ENCODE results near the gene RNGTT. TPM values are rescaled to one million over a fixed set of nuclear protein-coding genes. Genes with fewer than 3 reads are reported as not detected.
A peak's percentile ranks its signal among the peaks of the same experiment; 100 is the strongest.

Gene RNGTT
- total RNA-seq, 2 donors from 2014 or later, result 13.5 to 20.5 TPM

DNA sequence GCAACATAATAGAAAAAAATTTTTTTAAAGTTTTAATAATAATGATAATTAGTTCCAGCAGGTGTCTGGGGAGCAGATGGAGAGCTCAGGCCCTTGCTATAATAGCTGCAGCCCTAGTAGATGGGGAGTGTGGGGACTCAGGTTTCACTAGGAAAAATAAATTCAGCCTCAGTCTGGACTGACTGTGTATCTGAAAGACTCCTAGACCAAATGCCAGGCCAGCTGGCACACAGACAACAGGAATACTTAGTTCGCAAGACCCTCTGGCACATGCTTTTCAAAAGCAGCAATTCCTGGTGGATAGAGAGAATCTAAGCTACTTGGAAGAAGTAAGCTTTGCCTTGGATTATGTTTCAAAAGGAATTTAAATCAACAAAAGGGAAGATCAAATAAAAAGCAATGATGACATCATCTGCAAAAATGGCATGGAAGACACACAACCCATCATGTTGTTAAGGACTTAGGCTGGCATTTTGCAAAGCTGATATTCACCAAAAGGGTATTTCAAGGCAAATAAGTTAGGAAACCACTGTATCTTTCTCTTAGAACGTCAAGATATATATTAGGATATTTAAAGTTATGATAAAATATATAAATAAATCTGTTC is 107.8 kb downstream of the RNGTT start:
- no peaks in the 10 kb centered on the region for H3K36me3 ChIP-seq
- H3K27ac ChIP-seq, result no peak overlapping the region
- ATAC-seq (ENCODE audit: insufficient number of reproducible peaks, low FRiP score, low read depth) (no peak), DNase-seq (ENCODE audit: low spot score) (no peak)
- H3K4me3 ChIP-seq, result no peak overlapping the region
- H3K4me1 ChIP-seq (ENCODE audit: control insufficient read depth in 1 of 2, low read depth in 2 of 2), result peaks cover 4 to 20% of the 10 kb centered on the region in 2 donors
- H3K9me3 ChIP-seq, result no peaks in the 10 kb centered on the region
- TF ChIP-seq, protein P1, sequence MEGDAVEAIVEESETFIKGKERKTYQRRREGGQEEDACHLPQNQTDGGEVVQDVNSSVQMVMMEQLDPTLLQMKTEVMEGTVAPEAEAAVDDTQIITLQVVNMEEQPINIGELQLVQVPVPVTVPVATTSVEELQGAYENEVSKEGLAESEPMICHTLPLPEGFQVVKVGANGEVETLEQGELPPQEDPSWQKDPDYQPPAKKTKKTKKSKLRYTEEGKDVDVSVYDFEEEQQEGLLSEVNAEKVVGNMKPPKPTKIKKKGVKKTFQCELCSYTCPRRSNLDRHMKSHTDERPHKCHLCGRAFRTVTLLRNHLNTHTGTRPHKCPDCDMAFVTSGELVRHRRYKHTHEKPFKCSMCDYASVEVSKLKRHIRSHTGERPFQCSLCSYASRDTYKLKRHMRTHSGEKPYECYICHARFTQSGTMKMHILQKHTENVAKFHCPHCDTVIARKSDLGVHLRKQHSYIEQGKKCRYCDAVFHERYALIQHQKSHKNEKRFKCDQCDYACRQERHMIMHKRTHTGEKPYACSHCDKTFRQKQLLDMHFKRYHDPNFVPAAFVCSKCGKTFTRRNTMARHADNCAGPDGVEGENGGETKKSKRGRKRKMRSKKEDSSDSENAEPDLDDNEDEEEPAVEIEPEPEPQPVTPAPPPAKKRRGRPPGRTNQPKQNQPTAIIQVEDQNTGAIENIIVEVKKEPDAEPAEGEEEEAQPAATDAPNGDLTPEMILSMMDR (IDR thresholded peaks at IDR 0.05), result no peak
- H3K27me3 ChIP-seq (replicated peaks; ENCODE audit: insufficient read depth), result no peaks in the 10 kb centered on the region

DNA sequence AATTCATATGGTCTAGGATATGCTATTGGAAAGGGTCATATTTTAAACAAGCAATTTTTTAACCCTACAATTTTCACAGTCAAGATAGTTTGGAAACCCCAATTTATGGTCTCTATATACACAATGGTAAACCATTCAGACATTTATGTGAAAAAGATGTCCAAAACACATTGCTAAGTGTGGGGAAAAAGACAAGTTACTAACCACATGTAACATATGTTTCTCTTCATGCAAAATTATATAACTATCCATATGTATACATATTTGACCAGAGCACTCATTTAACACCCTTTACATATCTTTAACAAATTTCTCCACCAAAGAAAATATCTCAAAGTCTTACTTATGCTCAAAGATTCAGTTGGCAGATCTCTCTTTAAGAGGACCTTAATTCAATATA is 110.6 kb downstream of the RNGTT start:
- H3K4me1 ChIP-seq (ENCODE audit: control insufficient read depth in 1 of 2, low read depth in 2 of 2), result peaks cover 4 to 30% of the 10 kb centered on the region in 2 donors
- no peaks in the 10 kb centered on the region for H3K27me3 ChIP-seq (replicated peaks; ENCODE audit: insufficient read depth)
- TF ChIP-seq, protein P1 (IDR thresholded peaks at IDR 0.05), result no peak
- ATAC-seq (ENCODE audit: insufficient number of reproducible peaks, low FRiP score, low read depth) (no peak), DNase-seq (ENCODE audit: low spot score) (no peak)
- no peak overlapping the region for H3K27ac ChIP-seq
- H3K36me3 ChIP-seq, result no peaks in the 10 kb centered on the region
- H3K4me3 ChIP-seq, result no peak overlapping the region
- H3K9me3 ChIP-seq, result no peaks in the 10 kb centered on the region

- H3K9me3 ChIP-seq, result no peaks in the 10 kb centered on the region
- ATAC-seq (ENCODE audit: insufficient number of reproducible peaks, low FRiP score, low read depth), result no peak
These were observed 111.4 kb downstream of the RNGTT start for GRCh38 chr6:88852000-88852399.

GRCh38 chr6:88848870-88849269 is 114.5 kb downstream of the RNGTT start:
- TF ChIP-seq, protein P1 (IDR thresholded peaks at IDR 0.05), result no peak
- ATAC-seq (ENCODE audit: insufficient number of reproducible peaks, low FRiP score, low read depth) (no peak), DNase-seq (ENCODE audit: low spot score) (no peak)
- Histone ChIP-seq H3K9me3 (no peaks in the 10 kb centered on the region), H3K27ac (no peak overlapping the region), H3K4me1 (ENCODE audit: control insufficient read depth in 1 of 2, low read depth in 2 of 2) (peaks cover 0 to 18% of the 10 kb centered on the region in 2 donors), H3K36me3 (no peaks in the 10 kb centered on the region), H3K4me3 (no peak overlapping the region), H3K27me3 (replicated peaks; ENCODE audit: insufficient read depth) (no peaks in the 10 kb centered on the region)

More at GRCh38 chr6:88852000-88852399, 111.4 kb downstream of the RNGTT start:
- H3K36me3 ChIP-seq, result no peaks in the 10 kb centered on the region
- TF ChIP-seq, protein P1 (IDR thresholded peaks at IDR 0.05), result no peak
- H3K4me1 ChIP-seq (ENCODE audit: control insufficient read depth in 1 of 2, low read depth in 2 of 2), result peaks cover 4 to 30% of the 10 kb centered on the region in 2 donors
- no peak overlapping the region for H3K4me3 ChIP-seq
- no peak overlapping the region for H3K27ac ChIP-seq
- no peak for DNase-seq (ENCODE audit: low spot score)
- H3K27me3 ChIP-seq (replicated peaks; ENCODE audit: insufficient read depth), result no peaks in the 10 kb centered on the region

- no peaks in the 10 kb centered on the region for H3K9me3 ChIP-seq
- peak; percentile 69 for ATAC-seq (ENCODE audit: insufficient number of reproducible peaks, low FRiP score, low read depth)
- no peaks in the 10 kb centered on the region for H3K27me3 ChIP-seq (replicated peaks; ENCODE audit: insufficient read depth)
- H3K36me3 ChIP-seq, result no peaks in the 10 kb centered on the region
- H3K27ac ChIP-seq, result peak overlapping the region; percentile 67 to 73
- TF ChIP-seq, protein P1 (IDR thresholded peaks at IDR 0.05), result no peak
- peak overlapping the region; percentile 26 for H3K4me3 ChIP-seq
- H3K4me1 ChIP-seq (ENCODE audit: control insufficient read depth in 1 of 2, low read depth in 2 of 2), result peaks cover 0 to 31% of the 10 kb centered on the region in 2 donors
- no peak for DNase-seq (ENCODE audit: low spot score)
These were observed 120.4 kb downstream of the RNGTT start for GRCh38 chr6:88843040-88843439.
